ENCODE measurements around the gene MEX3D.

Gene MEX3D

GRCh38 chr19:1514295-1514661 is 53.8 kb downstream of the MEX3D start:
- TF ChIP-seq FOXP2 (optimal IDR thresholded peaks at IDR 0.05; ENCODE audit: borderline replicate concordance, extremely low read depth, extremely low read length, insufficient read depth) (no peak), SIN3A (IDR thresholded peaks at IDR 0.05; ENCODE audit: borderline replicate concordance, insufficient read depth, low read length) (no peak), TAF1 (IDR thresholded peaks at IDR 0.05; ENCODE audit: borderline replicate concordance, insufficient read depth, low read length) (no peak), POLR2AphosphoS5 (IDR thresholded peaks at IDR 0.05; ENCODE audit: low read depth, low read length) (no peak), REST (IDR thresholded peaks at IDR 0.05; ENCODE audit: insufficient read depth in 1 of 2, low read depth in 2 of 2, low read length in 2 of 2) (no peak)

- TF ChIP-seq TAF1 (IDR thresholded peaks at IDR 0.05; ENCODE audit: borderline replicate concordance, insufficient read depth, low read length) = no peak
- TF ChIP-seq REST (IDR thresholded peaks at IDR 0.05; ENCODE audit: insufficient read depth in 1 of 2, low read depth in 2 of 2, low read length in 2 of 2) = no peak
- no peak for TF ChIP-seq SIN3A (IDR thresholded peaks at IDR 0.05; ENCODE audit: borderline replicate concordance, insufficient read depth, low read length)
- TF ChIP-seq FOXP2 (optimal IDR thresholded peaks at IDR 0.05; ENCODE audit: borderline replicate concordance, extremely low read depth, extremely low read length, insufficient read depth) = no peak
- no peak for TF ChIP-seq POLR2AphosphoS5 (IDR thresholded peaks at IDR 0.05; ENCODE audit: low read depth, low read length)
These were observed 54.4 kb downstream of the MEX3D start for GRCh38 chr19:1513499-1514294.

GRCh38 chr19:1512671-1513498 is 55.2 kb downstream of the MEX3D start, which contains the start of gene ADAMTSL5:
Gene ADAMTSL5 (minus strand): TSS chr19:1513019. CDS start chr19:1510943, 2,076 bp downstream.
- TF ChIP-seq POLR2AphosphoS5 (IDR thresholded peaks at IDR 0.05; ENCODE audit: low read depth, low read length) (no peak), FOXP2 (optimal IDR thresholded peaks at IDR 0.05; ENCODE audit: borderline replicate concordance, extremely low read depth, extremely low read length, insufficient read depth) (peak; percentile 61), TAF1 (IDR thresholded peaks at IDR 0.05; ENCODE audit: borderline replicate concordance, insufficient read depth, low read length) (no peak), REST (IDR thresholded peaks at IDR 0.05; ENCODE audit: insufficient read depth in 1 of 2, low read depth in 2 of 2, low read length in 2 of 2) (no peak), SIN3A (IDR thresholded peaks at IDR 0.05; ENCODE audit: borderline replicate concordance, insufficient read depth, low read length) (no peak)

GRCh38 chr19:1511318-1512317 is 56.5 kb downstream of the MEX3D start:
- TF ChIP-seq TAF1 (IDR thresholded peaks at IDR 0.05; ENCODE audit: borderline replicate concordance, insufficient read depth, low read length) (no peak), POLR2AphosphoS5 (IDR thresholded peaks at IDR 0.05; ENCODE audit: low read depth, low read length) (no peak)

- TF ChIP-seq POLR2AphosphoS5 (IDR thresholded peaks at IDR 0.05; ENCODE audit: low read depth, low read length) (no peak), REST (IDR thresholded peaks at IDR 0.05; ENCODE audit: insufficient read depth in 1 of 2, low read depth in 2 of 2, low read length in 2 of 2) (no peak), SIN3A (IDR thresholded peaks at IDR 0.05; ENCODE audit: borderline replicate concordance, insufficient read depth, low read length) (no peak), FOXP2 (optimal IDR thresholded peaks at IDR 0.05; ENCODE audit: borderline replicate concordance, extremely low read depth, extremely low read length, insufficient read depth) (no peak), TAF1 (IDR thresholded peaks at IDR 0.05; ENCODE audit: borderline replicate concordance, insufficient read depth, low read length) (no peak)
These were observed 57.3 kb downstream of the MEX3D start for GRCh38 chr19:1510807-1511206.

Data from PFSK-1 (cell line).